SK-N-SH (cell line): ENCODE data around the gene EP300. TPM values are rescaled to one million over a fixed set of nuclear protein-coding genes. Genes with fewer than 3 reads are reported as not detected.
A peak's percentile ranks its signal among the peaks of the same experiment; 100 is the strongest.

ENCODE experiments used
- CTCF ChIA-PET: fragments of 300-600, 350-600 bp; formaldehyde crosslinking; extraction: SDS; loops from one replicate; lab custom pipeline; 2021; lab: Yijun Ruan, JAX
- POLR2A ChIA-PET: fragments of 350-600 bp; sonication (Branson Sonifier 250); formaldehyde crosslinking; extraction: SDS; loops from one replicate; lab custom pipeline; 2020; ENCODE audit warnings: antibody characterized with exemption, inconsistent platforms; lab: Yijun Ruan, JAX
- DNase-seq: peaks from one replicate; pipeline ENCODE4 v3.0.0; 2012
- H2AFZ ChIP-seq: fragments of 200-600 bp; sonication (generic); 2 replicates; pipeline ENCODE4 v1.8.1; 2016; ENCODE audit warnings: antibody characterized with exemption, mild to moderate bottlenecking, low read depth
- H3F3A ChIP-seq: fragments of 200-600 bp; sonication (generic); replicated peaks from 2 replicates; pipeline ENCODE3; 2016; ENCODE audit warnings: antibody characterized with exemption, mild to moderate bottlenecking; ENCODE audit not compliant: insufficient read depth
- H3K27ac ChIP-seq, 2 experiments: fragments of 200-500 bp in 1 of 2; fragments of 200-600 bp in 1 of 2; sonication (Bioruptor generic) in 1 of 2; sonication (generic), shearing (Covaris generic) in 1 of 2; 2 replicates each; pipeline versions ENCODE4 v1.5.1 to v1.6.1; 2014 to 2016; ENCODE audit warnings: low read depth in 2 of 2, inconsistent platforms in 1 of 2, low read length in 1 of 2, mild to moderate bottlenecking in 1 of 2, mixed read lengths in 1 of 2
- H3K27me3 ChIP-seq: fragments of 200-600 bp; sonication (generic), shearing (Covaris generic); 2 replicates; pipeline ENCODE4 v1.6.1; 2016; ENCODE audit warnings: mixed run types; ENCODE audit not compliant: insufficient read depth
- H3K36me3 ChIP-seq, 2 experiments: fragments of 200-500 bp in 1 of 2; fragments of 200-600 bp in 1 of 2; sonication (Bioruptor generic) in 1 of 2; sonication (generic) in 1 of 2; replicated peaks in 1 of 2; 2 replicates each; pipeline versions ENCODE3 to v1.5.1; 2014 to 2016; ENCODE audit warnings: low read length in 1 of 2, mild to moderate bottlenecking in 1 of 2; ENCODE audit not compliant: insufficient read depth in 2 of 2, control insufficient read depth in 1 of 2
- H3K4me1 ChIP-seq, 2 experiments: fragments of 200-500 bp in 1 of 2; fragments of 200-600 bp in 1 of 2; sonication (Bioruptor generic) in 1 of 2; sonication (generic), shearing (Covaris generic) in 1 of 2; 2 replicates each; pipeline versions ENCODE4 v1.5.1 to v1.6.1; 2014 to 2016; ENCODE audit warnings: low read depth in 1 of 2, low read length in 1 of 2, mixed run types in 1 of 2; ENCODE audit not compliant: insufficient read depth in 2 of 2, control insufficient read depth in 1 of 2
- H3K4me2 ChIP-seq: fragments of 200-600 bp; sonication (generic), shearing (Covaris generic); 2 replicates; pipeline ENCODE4 v1.6.1; 2017; ENCODE audit warnings: mixed run types
- H3K4me3 ChIP-seq, 2 experiments: fragments of 200-500 bp in 1 of 2; fragments of 200-600 bp in 1 of 2; sonication (Bioruptor generic) in 1 of 2; sonication (generic), shearing (Covaris generic) in 1 of 2; 2 replicates each; pipeline versions ENCODE4 v1.5.1 to v1.8.1; 2014 to 2016; ENCODE audit warnings: low read depth in 2 of 2, inconsistent platforms in 1 of 2, low read length in 1 of 2, mild to moderate bottlenecking in 1 of 2, mixed read lengths in 1 of 2, moderate library complexity in 1 of 2
- H3K79me2 ChIP-seq: fragments of 200-600 bp; sonication (generic); 2 replicates; pipeline ENCODE4 v1.8.1; 2017; ENCODE audit warnings: mild to moderate bottlenecking; ENCODE audit not compliant: insufficient read depth
- H3K9ac ChIP-seq: fragments of 200-600 bp; sonication (generic); 2 replicates; pipeline ENCODE4 v1.6.1; 2017; ENCODE audit warnings: mixed run types
- H3K9me2 ChIP-seq: fragments of 200-600 bp; sonication (generic); 2 replicates; pipeline ENCODE4 v1.6.1; 2017; ENCODE audit warnings: mixed run types
- H3K9me3 ChIP-seq: fragments of 200-600 bp; sonication (generic); 2 replicates; pipeline ENCODE4 v1.6.1; 2017; ENCODE audit warnings: mixed run types, mild to moderate bottlenecking, moderate library complexity
- H4K20me1 ChIP-seq: fragments of 200-600 bp; sonication (generic); 2 replicates; pipeline ENCODE4 v1.6.1; 2017; ENCODE audit warnings: mild to moderate bottlenecking, mixed run types; ENCODE audit not compliant: insufficient read depth
- CTCF ChIP-seq: fragments of 200-600 bp; sonication (generic); IDR thresholded peaks from 2 replicates; pipeline ENCODE4 v1.6.1; 2017; ENCODE audit warnings: antibody characterized with exemption, mild to moderate bottlenecking, moderate library complexity
- ELF1 ChIP-seq: IDR thresholded peaks from 2 replicates; pipeline ENCODE4 v1.4.0; 2012
- FOSL2 ChIP-seq: IDR thresholded peaks from 2 replicates; pipeline ENCODE4 v1.4.0; 2012; ENCODE audit warnings: low read depth, mild to moderate bottlenecking, moderate library complexity, borderline replicate concordance
- GABPA ChIP-seq: IDR thresholded peaks from 2 replicates; pipeline ENCODE4 v1.4.0; 2012; ENCODE audit warnings: low read depth, mild to moderate bottlenecking
- GATA2 ChIP-seq: sonication (generic); formaldehyde crosslinking; IDR thresholded peaks from 2 replicates; pipeline ENCODE4 v1.5.0; 2020; ENCODE audit warnings: mild to moderate bottlenecking, missing genetic modification reagents
- POLR2AphosphoS5 ChIP-seq: IDR thresholded peaks from 2 replicates; pipeline ENCODE4 v1.6.1; 2012; ENCODE audit warnings: low read depth, low read length
- RAD21 ChIP-seq: IDR thresholded peaks from 2 replicates; pipeline ENCODE4 v1.6.1; 2012; ENCODE audit warnings: mild to moderate bottlenecking, low read length
- RCOR1 ChIP-seq: fragments of 150-350 bp; IDR thresholded peaks from 2 replicates; pipeline ENCODE4 v1.6.1; 2017; ENCODE audit warnings: antibody characterized with exemption, low read length
- RFX5 ChIP-seq: IDR thresholded peaks from 2 replicates; pipeline ENCODE4 v1.6.1; 2012; ENCODE audit warnings: mild to moderate bottlenecking, improper control_type of control experiment, low read length
- SIN3A ChIP-seq: IDR thresholded peaks from 2 replicates; pipeline ENCODE4 v1.6.1; 2012; ENCODE audit warnings: low read depth, mild to moderate bottlenecking, low read length, moderate library complexity, borderline replicate concordance
- TAF1 ChIP-seq: IDR thresholded peaks from 2 replicates; pipeline ENCODE4 v1.6.1; 2012; ENCODE audit warnings: low read depth, mild to moderate bottlenecking, low read length, moderate library complexity, borderline replicate concordance
- TCF12 ChIP-seq: IDR thresholded peaks from 2 replicates; pipeline ENCODE4 v1.4.0; 2012
- TEAD4 ChIP-seq: IDR thresholded peaks from 2 replicates; pipeline ENCODE4 v1.4.0; 2012; ENCODE audit warnings: mild to moderate bottlenecking, borderline replicate concordance; ENCODE audit not compliant: insufficient read depth
- YY1 ChIP-seq: IDR thresholded peaks from 2 replicates; pipeline ENCODE4 v1.4.0; 2012; ENCODE audit warnings: low read depth, mild to moderate bottlenecking
- ZBTB33 ChIP-seq: IDR thresholded peaks from 2 replicates; pipeline ENCODE4 v1.4.0; 2012; ENCODE audit warnings: low read depth, borderline replicate concordance
- WGBS: methylation state at CpG from one replicate; pipeline ENCODE4 v1.1.6; 2017; ENCODE audit warnings: low lambda C conversion rate; 5-methylcytosine and 5-hydroxymethylcytosine counted together
- polyA plus RNA-seq, 3 experiments: library from polyadenylated mRNA; depleted of rRNA; stranded (reverse); fragments of >200 nt; gene quantifications; 2 replicates each; pipeline ENCODE4 v1.2.3, GENCODE V29; 2012

EP300 gene
- polyA plus RNA-seq, 1 of the 3 experiments (the other 2 are of a cell fraction) = 7.1 TPM

GRCh38 chr22:41091132-41092022 lies 1.0 kb upstream of the EP300 start (continued):
- TF ChIP-seq CTCF = no peak
- TF ChIP-seq RCOR1 = no peak
- peak; percentile 75 for TF ChIP-seq ELF1
- peak; percentile 91 for TF ChIP-seq YY1

GRCh38 chr22:41092847-41093411 lies 537 bp downstream of the EP300 start:
- H2AFZ ChIP-seq = no peak overlapping the region
- no peaks in the 10 kb centered on the region for H3K36me3 ChIP-seq
- H3K4me2 ChIP-seq = peak overlapping the region; percentile 80
- TF ChIP-seq TCF12 (no peak), POLR2AphosphoS5 (no peak), FOSL2 (no peak), RFX5 (no peak), GABPA (no peak), TEAD4 (no peak), GATA2 (CRISPR knock-in tag) (no peak), YY1 (no peak; the same call in 1 of the 2 replicates), ZBTB33 (no peak), RAD21 (no peak), TAF1 (no peak), SIN3A (no peak)
- TF ChIP-seq, all 33 proteins: peak for 0
- Histone ChIP-seq H3F3A (peaks cover 4% of the 10 kb centered on the region), H3K9ac (peak overlapping the region; percentile 95), H3K4me1 (peaks cover 0 to 2% of the 10 kb centered on the region in 2 experiments; a peak in 3 of 4 replicates), H4K20me1 (peaks cover 49% of the 10 kb centered on the region), H3K4me3 (peak overlapping the region; percentile 65 to 71), H3K27me3 (no peaks in the 10 kb centered on the region), H3K79me2 (peaks cover 55% of the 10 kb centered on the region), H3K9me2 (no peaks in the 10 kb centered on the region), H3K27ac (peak overlapping the region; percentile 95), H3K9me3 (no peaks in the 10 kb centered on the region)
- DNase-seq = peak; percentile 21
- ChIA-PET CTCF (interaction anchor here (0.6 to 0.9 kb wide), 2 partner anchors 170 to 325 kb away, joined by 4 read pairs; no protein-coding TSS in a partner anchor), POLR2A (interaction anchor here (1.2 to 1.9 kb wide), 2 partner anchors 70 to 141 kb away, joined by 3 to 16 read pairs; partner anchors contain the start of gene RBX1)
- WGBS = under 1% methylated on average over 19 of the region's 31 CpGs
